Left ventricle myocardium superior (tissue), 1 donor: ENCODE data around the gene THRB. TPM values are rescaled to one million over a fixed set of nuclear protein-coding genes. Genes with fewer than 3 reads are reported as not detected.

Experiments used
- ATAC-seq: fragments of 200-7000 bp; cut with Tn5 transposase; one replicate; pipeline ENCODE4 v1.9.1; 2020; ENCODE audit warnings: mild to moderate bottlenecking, moderate library complexity
- DNase-seq: peaks from one replicate; pipeline ENCODE4 v3.0.0-alpha.2; 2020
- intact Hi-C: fragments of 100-400 bp; cut with micrococcal nuclease; formaldehyde crosslinking; loops from one replicate; pipeline ENCODE4 v1.11.0; 2022
- total RNA-seq: library from RNA; stranded (reverse); fragmentation: NEBNext Ultra II Directional; extraction: Animal tissue kit (Norgen Biotek cat#: 25700); gene quantifications from one replicate; pipeline ENCODE4 v1.2.1, GENCODE V29; 2021
- donor health status: DM: no; HTN: yes; CAD: no; lungs with severe emphysema.

The THRB gene
- total RNA-seq, 1 donor from 2014 or later: 23.1 TPM

- intact Hi-C loops: no loop called here
- DNase-seq (no peak), ATAC-seq (no peak)
These were observed 151.4 kb downstream of the THRB start for GRCh38 chr3:24343084-24343783.

- no peak for DNase-seq
- ATAC-seq: no peak
- intact Hi-C loops: no loop called here
These were observed 152.4 kb downstream of the THRB start for GRCh38 chr3:24342275-24342674.

- DNase-seq (no peak), ATAC-seq (no peak)
- intact Hi-C loops: no loop called here
These were observed 153.0 kb downstream of the THRB start for GRCh38 chr3:24341668-24342067.

- DNase-seq (no peak), ATAC-seq (no peak)
- intact Hi-C loops: no loop called here
These were observed 153.7 kb downstream of the THRB start for GRCh38 chr3:24340966-24341365.

GRCh38 chr3:24340161-24340560 lies 154.5 kb downstream of the THRB start:
- ATAC-seq (no peak), DNase-seq (no peak)
- intact Hi-C loops: no loop called here

- ATAC-seq: peak; percentile 55
- DNase-seq: peak; percentile 33
- intact Hi-C loops: no loop called here
These were observed 155.3 kb downstream of the THRB start for GRCh38 chr3:24339266-24339825.

- intact Hi-C loops: no loop called here
- DNase-seq (no peak), ATAC-seq (no peak)
These were observed 156.1 kb downstream of the THRB start for GRCh38 chr3:24338409-24339130.

GRCh38 chr3:24336101-24336500 lies 158.5 kb downstream of the THRB start:
- ATAC-seq (no peak), DNase-seq (no peak)
- intact Hi-C loops: no loop called here

- ATAC-seq: no peak
These were observed 162.6 kb downstream of the THRB start for GRCh38 chr3:24332092-24332491.

GRCh38 chr3:24323272-24323671 lies 171.4 kb downstream of the THRB start:
- no peak for ATAC-seq
- intact Hi-C loops: no loop called here

More at GRCh38 chr3:24332092-24332491, 162.6 kb downstream of the THRB start:
- no peak for DNase-seq
- intact Hi-C loops: no loop called here

GRCh38 chr3:24320601-24321000 lies 174.0 kb downstream of the THRB start:
- DNase-seq (no peak), ATAC-seq (no peak)
- intact Hi-C loops: no loop called here

More at GRCh38 chr3:24323272-24323671, 171.4 kb downstream of the THRB start:
- DNase-seq: no peak

- intact Hi-C loops: no loop called here
- no peak for DNase-seq
- ATAC-seq: no peak
These were observed 175.9 kb downstream of the THRB start for GRCh38 chr3:24318677-24319287.

GRCh38 chr3:24316887-24317383 lies 177.7 kb downstream of the THRB start:
- ATAC-seq (no peak), DNase-seq (no peak)
- intact Hi-C loops: no loop called here

GRCh38 chr3:24315971-24316370 lies 178.7 kb downstream of the THRB start:
- no peak for ATAC-seq
- intact Hi-C loops: no loop called here
- DNase-seq: no peak

- DNase-seq (no peak), ATAC-seq (no peak)
- intact Hi-C loops: no loop called here
These were observed 179.3 kb downstream of the THRB start for GRCh38 chr3:24315356-24315755.

GRCh38 chr3:24311881-24312280 lies 182.8 kb downstream of the THRB start:
- intact Hi-C loops: no loop called here
- ATAC-seq (peak; percentile 68), DNase-seq (no peak)

- ATAC-seq (no peak), DNase-seq (no peak)
- intact Hi-C loops: no loop called here
These were observed 183.8 kb downstream of the THRB start for GRCh38 chr3:24310887-24311286.

- ATAC-seq: no peak
- intact Hi-C loops: no loop called here
- no peak for DNase-seq
These were observed 188.1 kb downstream of the THRB start for GRCh38 chr3:24306518-24306917.

- ATAC-seq (no peak), DNase-seq (no peak)
- intact Hi-C loops: no loop called here
These were observed 188.7 kb downstream of the THRB start for GRCh38 chr3:24305795-24306467.
